Astrocyte (in vitro differentiated cells and primary cell): Measurements from ENCODE around the gene DRGX. TPM values are rescaled to one million over a fixed set of nuclear protein-coding genes. Genes with fewer than 3 reads are reported as not detected.

Experiments
- DNase-seq: peaks from one replicate; pipeline ENCODE4 v3.0.0-alpha.2; 2010; ENCODE audit warnings: low read depth
- FAIRE-seq: peaks from 2 replicates; lab custom pipeline; 2011; peaks lifted over from hg19 to GRCh38; lab: Jason Lieb, UNC
- H2AFZ ChIP-seq: 2 replicates; pipeline ENCODE4 v1.6.0; 2012; ENCODE audit warnings: low read depth, low read length, inconsistent platforms
- H3K27ac ChIP-seq: 2 replicates; pipeline ENCODE4 v1.5.1; 2011; ENCODE audit warnings: low read depth, low read length, inconsistent platforms
- H3K27me3 ChIP-seq: 2 replicates; pipeline ENCODE4 v1.6.0; 2011; ENCODE audit warnings: low read length, inconsistent platforms; ENCODE audit not compliant: insufficient read depth
- H3K36me3 ChIP-seq: 2 replicates; pipeline ENCODE4 v1.5.1; 2011; ENCODE audit warnings: low read length, inconsistent platforms; ENCODE audit not compliant: insufficient read depth
- H3K4me1 ChIP-seq: 2 replicates; pipeline ENCODE4 v1.5.1; 2011; ENCODE audit warnings: low read length, inconsistent platforms; ENCODE audit not compliant: insufficient read depth
- H3K4me2 ChIP-seq: 2 replicates; pipeline ENCODE4 v1.6.0; 2012; ENCODE audit warnings: low read length, inconsistent platforms
- H3K4me3 ChIP-seq: 2 replicates; pipeline ENCODE4 v1.5.1; 2011; ENCODE audit warnings: low read depth, mild to moderate bottlenecking, low read length, inconsistent platforms; ENCODE audit not compliant: insufficient read depth
- H3K79me2 ChIP-seq: 2 replicates; pipeline ENCODE4 v1.6.0; 2012; ENCODE audit warnings: mild to moderate bottlenecking, low read length, inconsistent platforms; ENCODE audit not compliant: insufficient read depth
- H3K9ac ChIP-seq: 2 replicates; pipeline ENCODE4 v1.6.0; 2012; ENCODE audit warnings: mild to moderate bottlenecking, low read length, inconsistent platforms
- H3K9me3 ChIP-seq: 2 replicates; pipeline ENCODE4 v1.5.1; 2012; ENCODE audit warnings: low read depth, mild to moderate bottlenecking, low read length, inconsistent platforms; ENCODE audit not compliant: insufficient read depth
- H4K20me1 ChIP-seq: 2 replicates; pipeline ENCODE4 v1.6.0; 2012; ENCODE audit warnings: low read length, inconsistent platforms; ENCODE audit not compliant: insufficient read depth
- H3K27ac Mint-ChIP-seq: one replicate; pipeline ENCODE4 v1.8.0; 2021; ENCODE audit warnings: mild to moderate bottlenecking, mixed read lengths; ENCODE audit not compliant: unreplicated experiment
- H3K27me3 Mint-ChIP-seq: one replicate; pipeline ENCODE4 v1.8.0; 2021; ENCODE audit warnings: low read depth, mixed read lengths; ENCODE audit not compliant: unreplicated experiment
- H3K36me3 Mint-ChIP-seq: one replicate; pipeline ENCODE4 v1.8.0; 2021; ENCODE audit warnings: low read depth, mixed read lengths; ENCODE audit not compliant: unreplicated experiment
- H3K4me1 Mint-ChIP-seq: one replicate; pipeline ENCODE4 v1.8.0; 2021; ENCODE audit warnings: low read depth, mixed read lengths; ENCODE audit not compliant: unreplicated experiment
- H3K4me3 Mint-ChIP-seq: one replicate; pipeline ENCODE4 v1.8.0; 2021; ENCODE audit warnings: mild to moderate bottlenecking, moderate library complexity, mixed read lengths; ENCODE audit not compliant: unreplicated experiment
- H3K9me3 Mint-ChIP-seq: one replicate; pipeline ENCODE4 v1.8.0; 2021; ENCODE audit warnings: mild to moderate bottlenecking, mixed read lengths; ENCODE audit not compliant: unreplicated experiment
- EZH2 ChIP-seq: IDR thresholded peaks from 2 replicates; pipeline ENCODE4 v1.6.1; 2012; ENCODE audit warnings: mild to moderate bottlenecking, low read length, inconsistent platforms; ENCODE audit not compliant: insufficient read depth
- total RNA-seq: library from RNA; stranded (reverse); gene quantifications from 2 replicates; pipeline ENCODE4 v1.2.1, GENCODE V29; 2021
- TF ChIP-seq, protein P1 (sequence below): IDR thresholded peaks from 2 replicates; pipeline ENCODE4 v1.5.1; 2011; ENCODE audit warnings: low read depth, mild to moderate bottlenecking, inconsistent platforms, low read length, moderate library complexity; ENCODE audit not compliant: insufficient read depth

DRGX gene
- total RNA-seq, 1 donor from 2014 or later, result not detected

DNA sequence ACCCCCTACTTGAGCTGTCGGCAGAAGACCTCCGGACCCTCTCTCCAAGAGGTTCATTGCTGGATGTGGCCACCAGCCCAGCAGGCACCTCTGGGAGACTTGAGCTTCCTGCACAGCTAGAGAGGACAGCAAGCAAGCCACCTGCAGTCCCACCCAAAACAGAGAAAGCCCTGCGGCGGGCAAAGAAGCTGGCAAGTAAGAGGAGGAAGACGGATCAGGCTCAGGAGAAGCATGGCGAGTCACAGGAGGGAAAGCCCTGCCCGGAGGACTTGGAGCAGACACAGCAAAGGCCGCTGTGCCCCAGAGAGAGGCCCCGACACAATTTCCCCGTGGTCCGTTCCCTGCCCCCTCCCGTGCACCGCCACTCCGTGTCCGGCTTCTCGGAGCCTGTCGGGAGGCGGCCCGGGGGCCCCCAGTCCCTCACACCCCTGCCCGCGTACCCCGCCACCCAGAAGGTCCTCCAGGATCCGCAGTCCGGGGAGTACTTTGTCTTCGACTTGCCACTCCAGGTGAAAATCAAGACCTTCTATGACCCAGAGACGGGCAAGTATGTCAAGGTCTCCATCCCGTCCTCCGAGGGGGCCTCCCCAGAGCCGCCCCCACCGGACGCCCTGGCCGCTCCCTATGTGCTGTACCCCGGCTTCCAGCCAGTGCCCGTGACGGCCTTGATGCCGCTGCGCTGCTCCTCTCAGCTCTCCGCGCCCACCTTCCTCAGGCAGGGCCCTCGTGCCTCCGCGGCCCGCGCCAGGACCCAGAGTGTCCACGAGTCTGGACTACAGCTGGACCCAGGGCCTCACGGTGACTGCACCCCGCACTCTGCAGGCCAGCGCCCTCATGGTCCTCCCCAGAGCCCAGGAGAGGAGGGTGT is 69.7 kb downstream of the DRGX start:
- no peaks in the 10 kb centered on the region for H3K9me3 ChIP-seq
- H3K27ac ChIP-seq, result no peak overlapping the region
- no peaks in the 10 kb centered on the region for H3K36me3 Mint-ChIP-seq
- no peaks in the 10 kb centered on the region for H4K20me1 ChIP-seq
- no peaks in the 10 kb centered on the region for H3K4me1 ChIP-seq
- H2AFZ ChIP-seq, result no peak overlapping the region
- no peaks in the 10 kb centered on the region for H3K4me1 Mint-ChIP-seq
- no peak for FAIRE-seq
- no peak overlapping the region for H3K4me3 Mint-ChIP-seq
- no peaks in the 10 kb centered on the region for H3K36me3 ChIP-seq
- H3K9ac ChIP-seq, result no peak overlapping the region
- no peaks in the 10 kb centered on the region for H3K79me2 ChIP-seq
- TF ChIP-seq, protein P1, sequence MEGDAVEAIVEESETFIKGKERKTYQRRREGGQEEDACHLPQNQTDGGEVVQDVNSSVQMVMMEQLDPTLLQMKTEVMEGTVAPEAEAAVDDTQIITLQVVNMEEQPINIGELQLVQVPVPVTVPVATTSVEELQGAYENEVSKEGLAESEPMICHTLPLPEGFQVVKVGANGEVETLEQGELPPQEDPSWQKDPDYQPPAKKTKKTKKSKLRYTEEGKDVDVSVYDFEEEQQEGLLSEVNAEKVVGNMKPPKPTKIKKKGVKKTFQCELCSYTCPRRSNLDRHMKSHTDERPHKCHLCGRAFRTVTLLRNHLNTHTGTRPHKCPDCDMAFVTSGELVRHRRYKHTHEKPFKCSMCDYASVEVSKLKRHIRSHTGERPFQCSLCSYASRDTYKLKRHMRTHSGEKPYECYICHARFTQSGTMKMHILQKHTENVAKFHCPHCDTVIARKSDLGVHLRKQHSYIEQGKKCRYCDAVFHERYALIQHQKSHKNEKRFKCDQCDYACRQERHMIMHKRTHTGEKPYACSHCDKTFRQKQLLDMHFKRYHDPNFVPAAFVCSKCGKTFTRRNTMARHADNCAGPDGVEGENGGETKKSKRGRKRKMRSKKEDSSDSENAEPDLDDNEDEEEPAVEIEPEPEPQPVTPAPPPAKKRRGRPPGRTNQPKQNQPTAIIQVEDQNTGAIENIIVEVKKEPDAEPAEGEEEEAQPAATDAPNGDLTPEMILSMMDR, result no peak
- no peak for TF ChIP-seq EZH2
- H3K4me3 ChIP-seq, result no peak overlapping the region
- H3K9me3 Mint-ChIP-seq, result peaks cover 4% of the 10 kb centered on the region
- peaks cover 51% of the 10 kb centered on the region for H3K27me3 Mint-ChIP-seq
- no peak overlapping the region for H3K27ac Mint-ChIP-seq
- no peak for DNase-seq
- H3K27me3 ChIP-seq, result no peaks in the 10 kb centered on the region
- H3K4me2 ChIP-seq, result no peak overlapping the region

DNA sequence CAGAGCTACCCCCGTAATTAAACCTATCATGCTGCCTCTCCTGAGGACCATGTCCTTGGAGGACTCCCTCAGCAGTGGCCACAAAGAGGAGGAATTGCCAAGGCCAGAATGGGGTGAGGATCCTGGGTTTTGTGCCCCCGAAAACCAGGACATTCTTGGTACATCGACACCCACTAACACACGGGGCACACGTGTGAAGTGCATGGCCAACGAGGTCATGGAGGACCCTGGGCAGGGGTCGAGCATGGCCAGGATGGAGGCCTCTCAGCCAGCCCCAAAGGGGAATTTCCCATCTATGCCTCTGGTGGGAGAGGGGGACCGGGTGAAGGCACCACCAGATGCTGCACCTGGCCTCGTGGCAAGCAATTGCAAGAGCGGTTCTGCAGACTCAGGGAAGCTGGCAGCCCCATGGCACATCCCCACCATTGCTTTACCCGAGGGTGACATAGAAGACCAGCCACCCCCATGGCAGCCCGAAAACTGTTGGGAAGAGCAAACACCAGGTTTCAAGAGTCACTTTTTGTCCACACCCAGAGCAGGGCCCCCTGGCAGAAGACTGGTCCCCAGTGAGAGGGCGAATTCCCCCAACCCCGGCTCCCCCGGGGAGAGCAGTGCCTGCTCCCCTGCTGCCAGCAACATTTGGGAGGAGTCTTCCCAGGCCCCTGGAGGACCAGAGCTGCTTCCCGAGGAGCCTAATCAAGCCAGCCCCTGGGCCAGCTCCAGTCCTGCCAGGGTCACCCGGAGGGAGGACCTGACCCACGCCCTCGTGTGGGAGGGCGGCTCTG is 70.6 kb downstream of the DRGX start:
- Histone ChIP-seq H3K4me2 (no peak overlapping the region), H3K27me3 (no peaks in the 10 kb centered on the region), H2AFZ (no peak overlapping the region), H3K9ac (no peak overlapping the region), H3K27ac (no peak overlapping the region), H3K4me1 (no peaks in the 10 kb centered on the region), H3K9me3 (no peaks in the 10 kb centered on the region), H3K36me3 (no peaks in the 10 kb centered on the region), H3K79me2 (no peaks in the 10 kb centered on the region), H3K4me3 (no peak overlapping the region), H4K20me1 (no peaks in the 10 kb centered on the region)
- Mint-ChIP-seq H3K36me3 (no peaks in the 10 kb centered on the region), H3K4me1 (no peaks in the 10 kb centered on the region), H3K27me3 (peaks cover 51% of the 10 kb centered on the region), H3K9me3 (peaks cover 4% of the 10 kb centered on the region), H3K4me3 (no peak overlapping the region), H3K27ac (no peak overlapping the region)
- DNase-seq (no peak), FAIRE-seq (no peak)
- TF ChIP-seq EZH2, result no peak
- TF ChIP-seq, protein P1, result no peak
